GM23338 (cell line): ENCODE data around the gene C5AR1.

Experiments used
- CTCF ChIP-seq, 2 experiments: fragments of 200-600 bp in 1 of 2; sonication (generic) in 1 of 2; conservative IDR thresholded peaks; 2 replicates each; pipeline versions ENCODE4 v1.5.1 to v1.6.1; 2016 to 2017; ENCODE audit warnings: antibody characterized with exemption in 2 of 2, low read depth in 2 of 2, mild to moderate bottlenecking in 2 of 2, moderate library complexity in 1 of 2
- EZH2 ChIP-seq: fragments of 200-600 bp; sonication (generic); IDR thresholded peaks from one replicate; pipeline ENCODE4 v1.8.0; 2017; ENCODE audit warnings: antibody characterized with exemption, mild to moderate bottlenecking, low read depth; ENCODE audit not compliant: unreplicated experiment
- POLR2AphosphoS5 ChIP-seq: IDR thresholded peaks from 2 replicates; pipeline ENCODE4 v1.6.1; 2016; ENCODE audit warnings: antibody characterized with exemption, low read depth
- ZNF331 ChIP-seq: fragments of 250-450 bp; sonication (Bioruptor Pico); IDR thresholded peaks from 2 replicates; pipeline ENCODE4 v1.5.0; 2020; ENCODE audit warnings: low read depth, mild to moderate bottlenecking, moderate library complexity

GRCh38 chr19:47306303-47306702 is 3.4 kb upstream of the C5AR1 start:
- TF ChIP-seq POLR2AphosphoS5 (no peak), CTCF (conservative IDR thresholded peaks at IDR 0.05; ENCODE audit: low read depth in 2 of 2) (no peak), ZNF331 (no peak), EZH2 (no peak)
